UCSD-AML1 (cell line): ENCODE data around the gene TTC3.
A peak's percentile ranks its signal among the peaks of the same experiment; 100 is the strongest.
"Not testable (repeated sequence)": the region's sequence is repeated elsewhere in the genome, so short reads cannot be mapped to it uniquely, and the experiment has no call there.

Experiments
- DNase-seq: peaks from one replicate; lab custom pipeline; 2025; ENCODE audit not compliant: unreplicated experiment; lab: John Stamatoyannopoulos, UW

Gene TTC3

DNA sequence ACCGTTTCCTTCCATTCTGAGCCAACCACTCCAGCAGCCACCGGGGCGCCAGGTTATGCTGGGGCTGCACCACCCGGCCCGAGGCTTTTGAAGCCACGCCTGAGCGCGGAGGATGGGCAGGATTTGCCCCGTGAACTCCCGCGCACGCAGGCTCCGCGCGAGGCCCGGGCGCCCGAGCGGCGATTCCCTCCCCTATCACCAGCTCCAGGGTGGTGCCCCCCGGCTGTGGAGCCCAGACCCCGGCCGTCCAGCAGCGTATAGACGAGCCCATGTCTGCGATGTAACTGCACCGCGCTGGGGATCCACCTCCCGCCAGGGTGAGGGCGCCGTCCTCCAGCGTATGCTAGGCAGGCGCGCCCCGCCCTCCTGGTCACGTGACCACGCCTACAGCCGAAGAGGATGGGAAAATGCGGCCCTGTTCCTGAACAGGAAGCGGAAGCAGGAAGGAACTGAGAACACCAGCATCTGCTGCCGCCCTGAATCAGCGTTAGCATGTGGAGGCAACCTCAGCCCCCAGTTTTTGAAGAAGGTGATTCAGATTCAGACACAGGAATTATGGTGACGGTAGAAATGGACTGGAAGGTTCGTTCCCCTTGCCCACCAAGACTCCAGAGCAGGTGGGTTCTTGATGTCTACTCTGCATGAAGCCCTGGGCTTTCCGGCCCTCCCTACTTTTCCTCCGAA is 148.1 kb downstream of the TTC3 start:
- peak; percentile 96 for DNase-seq

- DNase-seq: not testable (repeated sequence)
These were observed 149.2 kb downstream of the TTC3 start for GRCh38 chr21:37222248-37222647.

DNA sequence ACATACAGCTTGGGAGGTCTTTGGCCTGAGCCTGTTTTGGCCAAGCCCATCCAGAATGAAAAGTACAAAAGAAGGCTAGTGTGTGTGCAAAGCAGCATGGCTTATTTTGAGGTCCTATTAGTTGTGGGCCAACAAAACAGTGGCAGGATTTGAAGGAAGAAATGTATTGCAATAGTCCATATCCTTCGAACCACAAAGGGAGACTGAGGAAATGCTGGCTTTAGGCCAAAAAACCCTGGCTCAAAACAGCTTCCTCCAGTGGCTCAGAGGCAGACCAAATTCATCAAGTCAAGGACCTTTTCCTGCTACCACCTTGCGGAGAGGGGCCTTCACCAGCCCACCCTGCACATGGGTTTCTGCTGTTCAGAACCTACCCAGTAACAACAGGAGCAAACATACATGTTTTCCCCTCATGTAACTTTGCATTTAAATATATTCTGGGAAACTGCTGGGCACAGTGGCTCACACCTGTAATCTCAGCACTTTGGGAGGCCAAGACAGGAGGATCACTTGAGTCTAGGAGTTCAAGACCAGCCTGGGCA is 150.8 kb downstream of the TTC3 start:
- no peak for DNase-seq

DNA sequence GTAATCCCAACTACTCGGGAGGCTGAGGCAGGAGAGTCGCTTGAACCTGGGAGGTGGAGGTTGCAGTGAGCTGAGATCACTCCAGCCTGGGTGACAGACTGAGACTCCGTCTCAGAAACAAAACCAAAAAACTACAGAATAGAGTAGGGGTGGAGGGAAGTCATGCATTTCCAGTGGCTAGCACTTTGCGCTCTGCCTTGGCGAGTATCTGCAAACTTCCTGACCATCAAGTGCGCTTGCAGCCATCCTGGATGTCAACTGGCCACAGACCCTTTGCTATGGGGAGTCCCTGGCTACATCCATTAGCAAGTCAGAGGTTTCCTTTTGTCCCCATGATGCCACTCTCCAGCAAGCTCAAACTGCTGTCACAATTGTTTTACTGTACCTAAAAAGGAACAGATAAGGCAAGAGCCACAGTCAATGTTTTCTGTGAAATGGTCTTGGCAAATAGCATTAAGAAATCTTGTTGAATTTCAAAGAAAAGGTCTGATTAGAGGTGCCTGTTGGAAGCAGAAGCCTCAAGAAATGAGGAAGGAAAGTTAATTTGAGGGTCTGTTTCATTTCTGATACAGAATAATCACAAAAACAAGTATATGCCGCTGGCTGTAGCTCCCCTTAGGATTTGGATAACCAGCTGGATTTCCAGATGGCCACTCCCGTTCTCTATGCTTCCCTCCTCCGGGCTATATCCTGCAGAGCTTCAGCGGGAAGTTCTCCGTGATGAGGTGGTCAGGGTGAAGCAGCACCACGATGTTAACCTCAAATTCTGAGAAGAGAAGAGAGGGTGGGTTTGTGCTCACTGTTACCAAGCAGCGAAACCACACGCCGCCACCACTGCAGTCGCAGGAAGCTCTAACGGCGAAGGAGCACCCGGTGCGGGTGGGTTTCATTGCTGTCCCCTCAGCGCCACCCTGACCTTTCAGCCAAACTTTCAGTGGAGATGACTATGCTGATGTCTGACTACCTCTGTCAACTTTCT is 152.1 kb downstream of the TTC3 start:
- peak; percentile 29 for DNase-seq

- DNase-seq: no peak
These were observed 153.2 kb downstream of the TTC3 start for GRCh38 chr21:37226041-37226920.

DNA sequence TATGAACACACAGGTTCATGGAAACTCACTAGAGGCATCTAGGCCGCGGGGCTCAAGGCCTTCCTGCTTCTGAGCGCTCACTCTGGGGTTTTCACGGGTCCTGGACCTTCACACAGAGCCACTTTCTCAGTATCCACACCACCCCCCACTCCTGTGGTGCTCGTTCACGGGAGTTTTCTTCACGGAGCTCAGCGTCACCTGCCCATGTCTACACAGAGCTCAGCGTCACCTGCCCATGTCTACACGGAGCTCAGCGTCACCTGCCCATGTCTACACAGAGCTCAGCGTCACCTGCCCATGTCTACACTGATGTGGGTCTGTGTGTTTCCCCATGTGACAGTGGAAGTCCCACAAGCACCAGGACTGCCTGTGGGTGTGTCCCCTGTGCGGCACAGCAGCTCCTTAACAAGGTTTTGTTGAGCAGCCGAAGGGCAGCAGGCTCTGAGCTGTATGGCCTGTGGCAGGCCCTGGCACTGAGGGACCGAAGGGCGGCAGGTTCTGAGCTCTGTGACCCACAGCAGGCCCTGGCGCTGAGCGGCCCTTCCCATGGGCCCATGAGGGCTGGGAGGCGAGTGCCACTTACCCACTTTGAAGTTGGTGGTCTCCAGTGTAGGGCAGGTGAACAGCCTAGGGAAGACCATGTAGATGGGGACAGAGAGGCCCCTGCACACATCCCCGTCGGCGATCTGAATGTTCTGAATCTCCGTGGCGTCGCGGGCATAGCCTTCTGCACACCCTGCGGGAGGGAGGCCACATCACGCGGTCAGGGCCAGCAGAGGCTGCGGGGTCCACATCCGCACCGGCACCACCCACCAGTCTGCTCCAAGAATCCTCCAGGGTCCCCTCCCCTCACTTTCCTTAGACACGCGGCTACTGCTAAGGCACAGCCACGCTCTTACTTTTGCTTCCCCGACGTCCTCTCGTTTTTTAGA is 154.3 kb downstream of the TTC3 start:
- no peak for DNase-seq

- no peak for DNase-seq
These were observed 154.9 kb downstream of the TTC3 start for GRCh38 chr21:37228003-37228400.

DNA sequence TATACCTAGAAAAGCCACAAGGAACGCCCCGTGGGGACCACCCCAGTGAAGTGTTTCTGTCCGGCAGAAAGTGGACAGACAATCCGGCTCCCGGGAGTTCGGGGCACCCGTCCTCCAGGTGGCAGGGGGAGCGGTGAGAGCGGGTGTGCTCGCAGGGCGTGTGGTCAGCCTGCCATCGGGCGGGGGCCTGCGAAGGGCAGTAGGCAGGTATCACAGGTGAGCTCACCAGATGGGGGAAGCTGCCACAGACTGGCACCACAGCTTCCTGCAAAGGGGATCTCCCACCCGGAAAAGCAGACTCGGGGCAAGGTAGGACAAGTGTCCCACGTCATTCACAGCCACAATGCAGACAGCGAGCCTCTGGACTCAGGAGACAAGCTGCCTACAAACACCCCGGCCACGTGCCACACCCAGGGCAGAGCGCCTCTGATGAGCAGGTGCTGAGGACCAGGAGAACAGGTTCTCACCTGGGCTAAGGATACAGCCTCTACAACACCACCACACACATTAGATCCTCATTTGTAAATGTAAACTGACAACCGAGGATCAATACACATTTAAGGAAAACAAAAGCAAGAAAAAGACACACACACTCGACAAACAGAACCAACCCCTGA is 157.7 kb downstream of the TTC3 start:
- no peak for DNase-seq

- no peak for DNase-seq
These were observed 158.2 kb downstream of the TTC3 start for GRCh38 chr21:37231249-37231645.

GRCh38 chr21:37231671-37232070 is 158.6 kb downstream of the TTC3 start:
- DNase-seq: no peak

DNA sequence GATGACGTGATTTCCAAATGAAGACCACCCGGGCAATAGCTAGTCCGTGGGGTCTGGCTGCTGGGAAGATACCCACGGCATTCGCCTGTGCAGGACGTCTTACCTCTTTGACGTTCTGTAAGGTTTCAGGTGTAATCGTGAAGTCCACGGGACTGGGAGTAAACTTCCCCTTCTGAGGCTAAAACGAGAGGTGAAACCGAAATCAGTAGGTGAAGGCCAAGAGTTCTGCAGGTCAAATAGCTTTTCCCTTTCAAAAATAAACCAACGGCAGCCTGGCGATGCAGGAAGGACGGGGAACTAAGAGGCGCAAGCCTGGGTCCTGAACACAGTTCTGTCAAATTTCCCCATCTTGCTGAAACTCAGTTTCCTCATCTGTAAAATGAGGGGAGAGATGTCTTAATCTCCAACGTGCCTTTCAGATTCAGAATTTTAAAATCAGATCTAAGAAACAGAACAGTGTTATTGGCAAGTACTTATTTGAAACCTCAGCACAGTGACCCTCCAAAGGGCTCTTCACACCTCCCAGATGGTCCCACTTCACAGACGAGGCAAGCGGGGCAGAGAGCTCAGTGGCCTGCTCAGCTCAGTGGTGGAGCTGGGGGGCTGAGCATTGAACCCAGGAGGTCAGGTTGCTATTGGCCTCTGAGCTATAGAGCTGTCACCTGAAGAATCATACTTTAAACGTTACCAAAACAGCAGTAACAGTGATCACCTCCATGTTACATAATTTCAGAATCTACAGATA is 159.4 kb downstream of the TTC3 start:
- DNase-seq: no peak

DNA sequence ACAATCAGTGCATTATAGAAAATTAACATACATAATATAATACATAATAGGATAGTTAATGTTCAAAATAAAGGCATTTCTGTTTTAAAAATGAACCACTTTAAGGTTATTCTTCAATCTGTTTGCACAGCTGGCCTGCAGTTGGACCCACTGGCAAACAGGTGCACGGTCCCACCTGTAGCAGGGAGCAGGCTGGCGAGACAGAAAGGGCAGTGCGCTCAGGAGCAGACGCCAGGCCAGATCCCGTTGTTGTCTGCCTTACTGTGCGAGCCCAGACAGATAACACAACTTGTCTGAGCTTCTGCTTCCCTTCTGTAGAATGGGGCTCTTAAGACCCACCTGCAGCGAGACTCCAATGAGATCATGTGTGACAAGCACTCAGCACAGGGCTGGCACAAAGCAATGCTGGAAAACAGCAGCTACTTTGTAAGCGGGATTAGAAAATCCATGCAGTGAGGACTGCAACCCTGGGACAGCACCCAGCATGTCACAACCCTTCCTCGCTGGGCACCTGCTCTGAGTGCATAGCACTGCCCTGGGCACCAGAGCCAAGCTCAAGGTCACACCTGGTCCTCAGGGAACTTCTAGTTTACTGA is 160.6 kb downstream of the TTC3 start:
- no peak for DNase-seq

GRCh38 chr21:37237346-37237745 is 164.3 kb downstream of the TTC3 start:
- DNase-seq: no peak

- DNase-seq: no peak
These were observed 164.7 kb downstream of the TTC3 start for GRCh38 chr21:37237764-37238163.

GRCh38 chr21:37240978-37241377 is 167.9 kb downstream of the TTC3 start:
- no peak for DNase-seq

GRCh38 chr21:37241426-37241825 is 168.4 kb downstream of the TTC3 start:
- DNase-seq: no peak

GRCh38 chr21:37243961-37244360 is 170.9 kb downstream of the TTC3 start:
- DNase-seq: no peak

GRCh38 chr21:37244501-37245095 is 171.5 kb downstream of the TTC3 start:
- DNase-seq: no peak
